Measurements from ENCODE around the gene THEMIS.

DNA sequence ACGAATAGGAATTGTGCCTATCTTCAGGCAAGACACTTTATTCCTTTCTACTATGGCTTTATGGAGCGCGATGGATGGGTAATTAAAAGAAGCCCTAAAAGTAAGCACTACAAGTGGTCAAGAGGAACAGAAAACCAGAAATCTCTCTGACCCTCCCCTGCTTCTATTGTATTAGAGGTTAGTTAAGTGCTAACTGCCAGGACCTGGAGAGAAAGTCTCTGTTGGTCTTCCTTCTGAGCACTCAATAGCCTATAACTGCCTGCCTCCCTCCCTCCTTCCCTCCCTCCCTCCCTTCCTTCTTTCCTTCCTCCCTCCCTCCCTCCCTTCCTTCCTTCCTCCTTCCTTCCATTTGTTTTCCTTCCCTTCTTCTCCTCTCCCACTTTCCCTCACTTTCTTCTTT lies 190.2 kb downstream of the THEMIS start:
- TF ChIP-seq, protein P1, sequence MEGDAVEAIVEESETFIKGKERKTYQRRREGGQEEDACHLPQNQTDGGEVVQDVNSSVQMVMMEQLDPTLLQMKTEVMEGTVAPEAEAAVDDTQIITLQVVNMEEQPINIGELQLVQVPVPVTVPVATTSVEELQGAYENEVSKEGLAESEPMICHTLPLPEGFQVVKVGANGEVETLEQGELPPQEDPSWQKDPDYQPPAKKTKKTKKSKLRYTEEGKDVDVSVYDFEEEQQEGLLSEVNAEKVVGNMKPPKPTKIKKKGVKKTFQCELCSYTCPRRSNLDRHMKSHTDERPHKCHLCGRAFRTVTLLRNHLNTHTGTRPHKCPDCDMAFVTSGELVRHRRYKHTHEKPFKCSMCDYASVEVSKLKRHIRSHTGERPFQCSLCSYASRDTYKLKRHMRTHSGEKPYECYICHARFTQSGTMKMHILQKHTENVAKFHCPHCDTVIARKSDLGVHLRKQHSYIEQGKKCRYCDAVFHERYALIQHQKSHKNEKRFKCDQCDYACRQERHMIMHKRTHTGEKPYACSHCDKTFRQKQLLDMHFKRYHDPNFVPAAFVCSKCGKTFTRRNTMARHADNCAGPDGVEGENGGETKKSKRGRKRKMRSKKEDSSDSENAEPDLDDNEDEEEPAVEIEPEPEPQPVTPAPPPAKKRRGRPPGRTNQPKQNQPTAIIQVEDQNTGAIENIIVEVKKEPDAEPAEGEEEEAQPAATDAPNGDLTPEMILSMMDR (IDR thresholded peaks at IDR 0.05; ENCODE audit: borderline replicate concordance, extremely low read depth, low read length, poor library complexity, severe bottlenecking), result no peak
- no peak for TF ChIP-seq EZH2 (IDR thresholded peaks at IDR 0.05; ENCODE audit: borderline replicate concordance, low read depth, low read length, severe bottlenecking)

Data from DND-41 (cell line).